Lower leg skin (tissue), 4 donors: ENCODE data around the gene ARID3B. TPM values are rescaled to one million over a fixed set of nuclear protein-coding genes. Genes with fewer than 3 reads are reported as not detected.
"Not testable (repeated sequence)": the region's sequence is repeated elsewhere in the genome, so short reads cannot be mapped to it uniquely, and the experiment has no call there.

Source experiments
- DNase-seq, 2 donors: peaks; one replicate each; pipeline ENCODE4 v3.0.0-alpha.2; 2019; ENCODE audit warnings: low spot score in 2 of 2
- H3K4me3 ChIP-seq: fragments of 200-600 bp; sonication (generic); 2 replicates; pipeline ENCODE4 v1.5.1; 2017; ENCODE audit warnings: mild to moderate bottlenecking, low read depth; ENCODE audit not compliant: poor library complexity, severe bottlenecking
- CTCF ChIP-seq, 3 donors: fragments of 450-650 bp; IDR thresholded peaks; one replicate each; pipeline ENCODE4 v1.5.1; 2016; ENCODE audit warnings: antibody characterized with exemption in 3 of 3, mild to moderate bottlenecking in 3 of 3, moderate library complexity in 2 of 3
- POLR2A ChIP-seq, 2 donors: fragments of 450-650 bp; IDR thresholded peaks; one replicate each; pipeline ENCODE4 v1.6.1; 2016 to 2017; ENCODE audit warnings: antibody characterized with exemption in 2 of 2, mild to moderate bottlenecking in 1 of 2, moderate library complexity in 1 of 2
- WGBS, 2 donors: methylation state at CpG; one replicate each; pipeline ENCODE4 v1.1.5; 2018; 5-methylcytosine and 5-hydroxymethylcytosine counted together
- intact Hi-C: fragments of 100-400 bp; cut with DNase I; formaldehyde crosslinking; loops from one replicate; pipeline ENCODE4 v1.15.0; 2023; ENCODE audit warnings: low total_unique reads
- total RNA-seq, 4 donors: library from RNA; depleted of rRNA; stranded (reverse); fragments of >200 nt; gene quantifications; one replicate each; pipeline ENCODE4 v1.1.0, GENCODE V29; 2016

The ARID3B gene
- total RNA-seq, 4 donors from 2014 or later: 4.9 to 6.3 (median 6.1) TPM

- WGBS, 2 donors: 85 to 87% methylated on average over 8 to 10 of the region's 10 CpGs
- intact Hi-C loops: no loop called here
- DNase-seq: no peak
- TF ChIP-seq POLR2A (IDR thresholded peaks at IDR 0.05) (no peak), CTCF (IDR thresholded peaks at IDR 0.05) (no peak)
- H3K4me3 ChIP-seq: no peak overlapping the region
Measured at GRCh38 chr15:74626752-74627692, 86.0 kb downstream of the ARID3B start.

- no peak overlapping the region for H3K4me3 ChIP-seq
- intact Hi-C loops: no loop called here
- TF ChIP-seq POLR2A (IDR thresholded peaks at IDR 0.05) (no peak), CTCF (IDR thresholded peaks at IDR 0.05) (no peak)
- WGBS, 2 donors: 35 to 60% methylated on average over 4 to 5 of the region's 5 CpGs
- DNase-seq: no peak
Measured at GRCh38 chr15:74627766-74628165, 86.7 kb downstream of the ARID3B start.

DNA sequence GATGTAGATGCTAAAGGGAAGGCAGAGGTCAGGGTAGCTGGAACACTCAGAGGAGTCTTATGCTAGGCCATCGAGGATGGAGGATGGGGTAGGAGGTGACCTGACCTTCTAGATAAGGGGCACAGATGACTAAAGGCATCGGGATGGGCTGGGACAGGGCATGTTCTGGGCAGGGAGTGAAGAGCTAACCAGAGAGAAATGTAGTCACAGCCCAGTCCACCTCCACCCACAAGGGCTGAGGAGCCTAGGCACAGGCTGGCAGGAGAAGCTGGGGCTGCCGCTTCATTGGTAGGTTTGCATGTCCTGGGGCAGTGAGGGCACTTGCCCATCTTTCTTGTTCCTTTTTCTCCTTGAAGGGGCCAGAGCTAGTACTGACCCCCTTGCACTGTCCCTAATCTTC, 87.2 kb downstream of the ARID3B start:
- intact Hi-C loops: no loop called here
- TF ChIP-seq POLR2A (IDR thresholded peaks at IDR 0.05) (no peak), CTCF (IDR thresholded peaks at IDR 0.05) (no peak)
- no peak for DNase-seq
- WGBS, 2 donors: 73 to 76% methylated on average over 3 of the region's 3 CpGs
- no peak overlapping the region for H3K4me3 ChIP-seq

- no peak for TF ChIP-seq CTCF (IDR thresholded peaks at IDR 0.05)
- no peak for TF ChIP-seq POLR2A (IDR thresholded peaks at IDR 0.05)
- no peak overlapping the region for H3K4me3 ChIP-seq
- WGBS, 2 donors: 60 to 71% methylated on average over 5 of the region's 5 CpGs
- intact Hi-C loops: no loop called here
- DNase-seq: no peak
Measured at GRCh38 chr15:74628949-74629348, 87.9 kb downstream of the ARID3B start.

DNA sequence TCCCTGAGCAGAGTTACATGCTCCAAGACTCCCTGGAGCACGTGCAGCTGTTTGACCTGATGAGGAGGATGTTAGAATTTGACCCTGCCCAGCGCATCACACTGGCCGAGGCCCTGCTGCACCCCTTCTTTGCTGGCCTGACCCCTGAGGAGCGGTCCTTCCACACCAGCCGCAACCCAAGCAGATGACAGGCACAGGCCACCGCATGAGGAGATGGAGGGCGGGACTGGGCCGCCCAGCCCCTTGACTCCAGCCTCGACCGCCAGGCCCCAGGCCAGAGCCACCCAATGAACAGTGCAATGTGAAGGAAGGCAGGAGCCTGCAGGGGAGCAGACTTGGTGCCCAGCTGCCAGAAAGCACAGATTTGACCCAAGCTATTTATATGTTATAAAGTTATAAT, 88.7 kb downstream of the ARID3B start:
- not testable (repeated sequence) for DNase-seq, H3K4me3 ChIP-seq
- WGBS, 2 donors: 78 to 85% methylated on average over 7 to 8 of the region's 10 CpGs
- intact Hi-C loops: loop anchor here (5.0 kb wide), 2 partner anchors 257 to 318 kb away; no protein-coding TSS in a partner anchor

- DNase-seq: no peak
- no peak overlapping the region for H3K4me3 ChIP-seq
- intact Hi-C loops: loop anchor here (5.0 kb wide), 2 partner anchors 258 to 317 kb away; no protein-coding TSS in a partner anchor
- WGBS, 2 donors: 62 to 87% methylated on average over 6 of the region's 6 CpGs
- no peak for TF ChIP-seq POLR2A (IDR thresholded peaks at IDR 0.05)
- TF ChIP-seq CTCF (IDR thresholded peaks at IDR 0.05): no peak
Measured at GRCh38 chr15:74630284-74631086, 89.5 kb downstream of the ARID3B start.
